DOHH2 (cell line): ENCODE results near the gene EMSY.

ENCODE experiments used
- EZH2phosphoT487 ChIP-seq: fragments of 200-600 bp; sonication (generic); IDR thresholded peaks from 2 replicates; pipeline ENCODE4 v1.6.1; 2017; ENCODE audit warnings: borderline replicate concordance, mild to moderate bottlenecking, antibody characterized with exemption, low read length, moderate library complexity, mixed read lengths
- TF ChIP-seq, protein P1 (sequence below): fragments of 200-600 bp; sonication (generic); IDR thresholded peaks from one replicate; pipeline ENCODE4 v1.5.1; 2014; ENCODE audit warnings: antibody characterized with exemption, mild to moderate bottlenecking, low read depth, low read length; ENCODE audit not compliant: poor library complexity, severe bottlenecking

DNA sequence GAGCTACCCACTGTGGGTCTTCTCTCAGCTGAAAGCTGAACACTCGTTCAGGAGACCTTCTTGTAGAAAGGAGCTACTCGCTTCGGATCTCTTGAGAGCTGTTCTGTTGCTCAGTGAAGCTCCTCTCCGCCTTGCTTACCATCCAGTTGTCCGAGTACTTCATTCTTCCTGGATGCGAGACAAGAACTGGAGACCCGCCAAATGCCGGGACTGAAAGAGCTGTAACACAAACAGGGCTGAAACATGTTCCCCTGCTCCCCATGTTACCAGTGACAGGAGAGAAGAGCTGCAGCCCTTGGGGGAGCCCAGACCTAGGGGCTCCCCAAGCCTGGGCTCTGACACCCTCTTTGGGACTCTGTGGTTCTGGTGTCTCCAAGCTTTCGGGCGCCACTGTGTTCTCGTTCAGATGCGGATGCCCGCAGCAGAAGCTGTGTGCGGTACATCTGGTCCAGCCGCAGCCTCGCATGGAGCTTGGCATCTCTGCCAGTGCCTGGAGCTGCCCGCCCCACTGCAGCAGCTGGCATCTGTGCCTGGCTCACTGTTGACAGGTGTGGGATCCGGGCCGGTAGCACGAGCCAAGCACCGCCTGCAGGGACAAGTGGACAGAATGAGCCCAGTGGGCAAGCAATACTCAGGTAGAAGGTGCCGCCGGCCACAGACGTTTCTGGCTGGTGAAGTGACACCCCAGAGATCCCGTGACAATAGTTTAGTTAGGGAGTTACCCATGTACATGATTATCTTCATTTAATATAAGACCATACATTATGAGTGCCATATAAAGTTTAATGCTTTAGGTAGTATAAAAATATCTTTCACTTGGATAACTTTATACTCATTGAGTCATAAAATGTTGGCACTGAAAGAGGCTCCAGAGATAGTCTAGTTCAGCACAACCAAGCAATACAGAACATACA is 49.1 kb downstream of the EMSY start:
- no peak for TF ChIP-seq EZH2phosphoT487
- TF ChIP-seq, protein P1, sequence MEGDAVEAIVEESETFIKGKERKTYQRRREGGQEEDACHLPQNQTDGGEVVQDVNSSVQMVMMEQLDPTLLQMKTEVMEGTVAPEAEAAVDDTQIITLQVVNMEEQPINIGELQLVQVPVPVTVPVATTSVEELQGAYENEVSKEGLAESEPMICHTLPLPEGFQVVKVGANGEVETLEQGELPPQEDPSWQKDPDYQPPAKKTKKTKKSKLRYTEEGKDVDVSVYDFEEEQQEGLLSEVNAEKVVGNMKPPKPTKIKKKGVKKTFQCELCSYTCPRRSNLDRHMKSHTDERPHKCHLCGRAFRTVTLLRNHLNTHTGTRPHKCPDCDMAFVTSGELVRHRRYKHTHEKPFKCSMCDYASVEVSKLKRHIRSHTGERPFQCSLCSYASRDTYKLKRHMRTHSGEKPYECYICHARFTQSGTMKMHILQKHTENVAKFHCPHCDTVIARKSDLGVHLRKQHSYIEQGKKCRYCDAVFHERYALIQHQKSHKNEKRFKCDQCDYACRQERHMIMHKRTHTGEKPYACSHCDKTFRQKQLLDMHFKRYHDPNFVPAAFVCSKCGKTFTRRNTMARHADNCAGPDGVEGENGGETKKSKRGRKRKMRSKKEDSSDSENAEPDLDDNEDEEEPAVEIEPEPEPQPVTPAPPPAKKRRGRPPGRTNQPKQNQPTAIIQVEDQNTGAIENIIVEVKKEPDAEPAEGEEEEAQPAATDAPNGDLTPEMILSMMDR = no peak
